ENCODE measurements around the gene SCUBE1.

Gene SCUBE1

GRCh38 chr22:43343262-43343669 is at the start of gene SCUBE1:
SCUBE1 (minus strand) TSS chr22:43343372; CDS start chr22:43343261, 111 bp downstream.
- peak; percentile 59 for DNase-seq

GRCh38 chr22:43392385-43392989 is 49.3 kb upstream of the SCUBE1 start:
- no peak for DNase-seq

- no peak for DNase-seq
These were observed 48.1 kb upstream of the SCUBE1 start for GRCh38 chr22:43391306-43391705.

- no peak for DNase-seq
These were observed 47.7 kb upstream of the SCUBE1 start for GRCh38 chr22:43390872-43391271.

GRCh38 chr22:43390166-43390565 is 47.0 kb upstream of the SCUBE1 start:
- no peak for DNase-seq

- no peak for DNase-seq
These were observed 46.2 kb upstream of the SCUBE1 start for GRCh38 chr22:43389227-43389836.

GRCh38 chr22:43388420-43388851 is 45.3 kb upstream of the SCUBE1 start:
- DNase-seq, result peak; percentile 79

GRCh38 chr22:43387815-43388214 is 44.6 kb upstream of the SCUBE1 start:
- no peak for DNase-seq

- peak; percentile 86 for DNase-seq
These were observed 42.8 kb upstream of the SCUBE1 start for GRCh38 chr22:43385770-43386641.

GRCh38 chr22:43384863-43385262 is 41.7 kb upstream of the SCUBE1 start:
- DNase-seq, result no peak

- peak; percentile 34 for DNase-seq
These were observed 38.5 kb upstream of the SCUBE1 start for GRCh38 chr22:43381693-43382092.

- peak; percentile 69 for DNase-seq
These were observed 34.9 kb upstream of the SCUBE1 start for GRCh38 chr22:43377896-43378704.

- no peak for DNase-seq
These were observed 34.4 kb upstream of the SCUBE1 start for GRCh38 chr22:43377548-43377895.

GRCh38 chr22:43376765-43377547 is 33.8 kb upstream of the SCUBE1 start:
- peak; percentile 65 for DNase-seq

GRCh38 chr22:43375951-43376455 is 32.8 kb upstream of the SCUBE1 start:
- no peak for DNase-seq

GRCh38 chr22:43370036-43370435 is 26.9 kb upstream of the SCUBE1 start:
- DNase-seq, result no peak

GRCh38 chr22:43365715-43366440 is 22.7 kb upstream of the SCUBE1 start:
- no peak for DNase-seq

GRCh38 chr22:43364169-43364435 is 20.9 kb upstream of the SCUBE1 start:
- no peak for DNase-seq

GRCh38 chr22:43363315-43364168 is 20.4 kb upstream of the SCUBE1 start:
- no peak for DNase-seq

GRCh38 chr22:43360576-43360975 is 17.4 kb upstream of the SCUBE1 start:
- no peak for DNase-seq

- DNase-seq, result no peak
These were observed 13.7 kb upstream of the SCUBE1 start for GRCh38 chr22:43356881-43357280.

Data from activated CD4-positive, alpha-beta T cell treated with anti-CD3 and anti-CD28 coated beads, Interleukin-10, Interleukin-2, amounts not matched to agents 100 ng/mL and 50 ng/mL, durations not matched to agents 16 hours and 8 hours (primary cell).